Stimulated activated CD4-positive, alpha-beta T cell treated with anti-CD3 and anti-CD28 coated beads, Interleukin-4, amount 100 ng/mL, for 1 hour (primary cell): ENCODE results near the gene WDR81.

Experiments used
- DNase-seq: peaks from one replicate; pipeline ENCODE4 v3.0.0-alpha.2; 2020

WDR81 gene

GRCh38 chr17:1785930-1786329 lies 61.4 kb downstream of the WDR81 start:
- DNase-seq = no peak

- no peak for DNase-seq
Observed at GRCh38 chr17:1786708-1787107, 62.2 kb downstream of the WDR81 start.

GRCh38 chr17:1787301-1787902 lies 62.9 kb downstream of the WDR81 start:
- DNase-seq = no peak
